Tibial nerve (tissue), 4 donors: ENCODE data around the gene BCAS3.

ENCODE experiments used
- EP300 ChIP-seq, 2 donors: sonication (generic); formaldehyde crosslinking; IDR thresholded peaks; one replicate each; pipeline ENCODE4 v1.6.1; 2017; ENCODE audit warnings: antibody characterized with exemption in 2 of 2, mild to moderate bottlenecking in 1 of 2
- POLR2A ChIP-seq, 2 donors: fragments of 450-650 bp; IDR thresholded peaks; one replicate each; pipeline ENCODE4 v1.6.1; 2017; ENCODE audit warnings: antibody characterized with exemption in 2 of 2, mild to moderate bottlenecking in 2 of 2, moderate library complexity in 2 of 2
- TF ChIP-seq, protein P1 (sequence below), 5 experiments: fragments of 200-600 bp in 3 of 5; fragments of 450-650 bp in 2 of 5; sonication (generic) in 3 of 5; IDR thresholded peaks; one replicate each; pipeline ENCODE4 v1.5.1; 2016 to 2019; ENCODE audit warnings: antibody characterized with exemption in 5 of 5, mild to moderate bottlenecking in 3 of 5, moderate library complexity in 2 of 5

DNA sequence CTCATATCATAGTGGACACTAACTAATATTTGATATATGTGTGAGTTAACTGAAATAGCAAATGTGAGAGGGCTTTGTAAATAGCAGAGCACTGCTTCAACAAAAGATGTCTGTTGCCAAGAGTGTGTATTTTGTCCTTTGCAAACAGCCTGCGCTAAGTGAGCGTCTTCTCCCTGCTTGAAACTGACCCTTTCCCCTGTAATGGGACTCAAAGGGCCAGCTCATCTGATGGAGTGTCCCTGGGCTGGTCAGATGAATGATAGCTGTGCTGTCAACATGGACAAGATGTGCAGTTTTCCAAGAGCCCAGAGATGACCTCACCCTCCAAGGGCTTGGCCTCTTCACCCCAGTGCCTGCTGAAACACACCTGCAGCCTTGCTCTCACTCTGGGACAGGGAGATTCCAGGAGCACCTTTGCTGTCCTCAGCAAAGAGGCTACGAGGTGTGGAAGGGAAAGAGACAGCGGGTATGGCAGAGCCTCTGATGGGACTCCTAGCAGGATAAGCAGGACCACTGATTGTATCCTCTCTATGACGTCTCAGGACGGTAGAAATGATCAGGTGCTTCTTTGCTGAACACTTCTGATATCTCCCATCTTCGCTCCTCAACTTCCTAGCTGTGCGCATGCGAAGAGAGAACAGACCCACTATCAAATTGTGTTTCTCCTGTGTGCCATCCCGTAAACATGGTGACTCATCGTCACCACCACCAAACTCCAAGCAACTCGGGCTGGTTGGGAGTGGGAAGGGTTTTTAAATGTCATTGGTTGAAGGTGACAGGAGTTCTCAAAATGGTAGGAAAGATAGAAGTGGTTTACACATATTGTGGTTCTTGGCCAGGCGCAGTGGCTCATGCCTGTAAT, 686.2 kb downstream of the BCAS3 start:
- TF ChIP-seq, protein P1, sequence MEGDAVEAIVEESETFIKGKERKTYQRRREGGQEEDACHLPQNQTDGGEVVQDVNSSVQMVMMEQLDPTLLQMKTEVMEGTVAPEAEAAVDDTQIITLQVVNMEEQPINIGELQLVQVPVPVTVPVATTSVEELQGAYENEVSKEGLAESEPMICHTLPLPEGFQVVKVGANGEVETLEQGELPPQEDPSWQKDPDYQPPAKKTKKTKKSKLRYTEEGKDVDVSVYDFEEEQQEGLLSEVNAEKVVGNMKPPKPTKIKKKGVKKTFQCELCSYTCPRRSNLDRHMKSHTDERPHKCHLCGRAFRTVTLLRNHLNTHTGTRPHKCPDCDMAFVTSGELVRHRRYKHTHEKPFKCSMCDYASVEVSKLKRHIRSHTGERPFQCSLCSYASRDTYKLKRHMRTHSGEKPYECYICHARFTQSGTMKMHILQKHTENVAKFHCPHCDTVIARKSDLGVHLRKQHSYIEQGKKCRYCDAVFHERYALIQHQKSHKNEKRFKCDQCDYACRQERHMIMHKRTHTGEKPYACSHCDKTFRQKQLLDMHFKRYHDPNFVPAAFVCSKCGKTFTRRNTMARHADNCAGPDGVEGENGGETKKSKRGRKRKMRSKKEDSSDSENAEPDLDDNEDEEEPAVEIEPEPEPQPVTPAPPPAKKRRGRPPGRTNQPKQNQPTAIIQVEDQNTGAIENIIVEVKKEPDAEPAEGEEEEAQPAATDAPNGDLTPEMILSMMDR (IDR thresholded peaks at IDR 0.05): no peak
- TF ChIP-seq POLR2A (IDR thresholded peaks at IDR 0.05): no peak
- TF ChIP-seq EP300 (IDR thresholded peaks at IDR 0.05): no peak
